ENCODE data around the gene ASAP2.
"Not testable (repeated sequence)": the region's sequence is repeated elsewhere in the genome, so short reads cannot be mapped to it uniquely, and the experiment has no call there.

Gene ASAP2

GRCh38 chr2:9211496-9211895 lies 4.9 kb downstream of the ASAP2 start:
- H3K4me3 ChIP-seq (ENCODE audit: low read depth, low read length): no peak overlapping the region

- no peak overlapping the region for H3K4me3 ChIP-seq (ENCODE audit: low read depth, low read length)
These were observed 5.5 kb downstream of the ASAP2 start for GRCh38 chr2:9212010-9212635.

- no peak overlapping the region for H3K4me3 ChIP-seq (ENCODE audit: low read depth, low read length)
These were observed 6.2 kb downstream of the ASAP2 start for GRCh38 chr2:9212661-9213411.

GRCh38 chr2:9213477-9214051 lies 7.0 kb downstream of the ASAP2 start:
- H3K4me3 ChIP-seq (ENCODE audit: low read depth, low read length): no peak overlapping the region

GRCh38 chr2:9214873-9215272 lies 8.3 kb downstream of the ASAP2 start:
- H3K4me3 ChIP-seq (ENCODE audit: low read depth, low read length): no peak overlapping the region

GRCh38 chr2:9215680-9216079 lies 9.1 kb downstream of the ASAP2 start:
- H3K4me3 ChIP-seq (ENCODE audit: low read depth, low read length): no peak overlapping the region

- H3K4me3 ChIP-seq (ENCODE audit: low read depth, low read length): not testable (repeated sequence)
These were observed 9.5 kb downstream of the ASAP2 start for GRCh38 chr2:9216143-9216542.

- no peak overlapping the region for H3K4me3 ChIP-seq (ENCODE audit: low read depth, low read length)
These were observed 11.5 kb downstream of the ASAP2 start for GRCh38 chr2:9217838-9218770.

GRCh38 chr2:9219027-9219445 lies 12.4 kb downstream of the ASAP2 start:
- H3K4me3 ChIP-seq (ENCODE audit: low read depth, low read length): no peak overlapping the region

GRCh38 chr2:9220201-9220600 lies 13.6 kb downstream of the ASAP2 start:
- no peak overlapping the region for H3K4me3 ChIP-seq (ENCODE audit: low read depth, low read length)

- no peak overlapping the region for H3K4me3 ChIP-seq (ENCODE audit: low read depth, low read length)
These were observed 14.6 kb downstream of the ASAP2 start for GRCh38 chr2:9221223-9221622.

GRCh38 chr2:9222239-9222892 lies 15.8 kb downstream of the ASAP2 start:
- H3K4me3 ChIP-seq (ENCODE audit: low read depth, low read length): no peak overlapping the region

GRCh38 chr2:9222893-9223287 lies 16.3 kb downstream of the ASAP2 start:
- H3K4me3 ChIP-seq (ENCODE audit: low read depth, low read length): no peak overlapping the region

- H3K4me3 ChIP-seq (ENCODE audit: low read depth, low read length): no peak overlapping the region
These were observed 19.2 kb downstream of the ASAP2 start for GRCh38 chr2:9225806-9226205.

GRCh38 chr2:9226458-9227380 lies 20.1 kb downstream of the ASAP2 start:
- no peak overlapping the region for H3K4me3 ChIP-seq (ENCODE audit: low read depth, low read length)

GRCh38 chr2:9228088-9228751 lies 21.6 kb downstream of the ASAP2 start:
- H3K4me3 ChIP-seq (ENCODE audit: low read depth, low read length): no peak overlapping the region

GRCh38 chr2:9228781-9229469 lies 22.3 kb downstream of the ASAP2 start:
- no peak overlapping the region for H3K4me3 ChIP-seq (ENCODE audit: low read depth, low read length)

GRCh38 chr2:9229470-9229820 lies 22.8 kb downstream of the ASAP2 start:
- no peak overlapping the region for H3K4me3 ChIP-seq (ENCODE audit: low read depth, low read length)

Measured in iPS-11a (cell line).